Thymus (tissue), 11 donors: ENCODE data around the gene OPHN1. TPM values are rescaled to one million over a fixed set of nuclear protein-coding genes. Genes with fewer than 3 reads are reported as not detected.

Experiments
- DNase-seq, 9 donors: peaks; one replicate each; pipeline ENCODE4 v3.0.0-alpha.2; 2013; ENCODE audit warnings: low spot score in 9 of 9, low read depth in 6 of 9, missing footprints in 1 of 9
- H3K27ac ChIP-seq, 2 donors: one replicate each; pipeline ENCODE4 v1.5.1; 2013; ENCODE audit warnings: control low read depth in 1 of 2, low read depth in 1 of 2, low read length in 1 of 2, mild to moderate bottlenecking in 1 of 2, moderate library complexity in 1 of 2
- H3K27me3 ChIP-seq, 2 donors: one replicate each; pipeline ENCODE4 v1.5.1; 2013; ENCODE audit warnings: low read length in 1 of 2; ENCODE audit not compliant: control insufficient read depth in 2 of 2, insufficient read depth in 1 of 2
- H3K36me3 ChIP-seq, 2 donors: one replicate each; pipeline ENCODE4 v1.5.1; 2013; ENCODE audit warnings: low read length in 1 of 2, mild to moderate bottlenecking in 1 of 2, moderate library complexity in 1 of 2; ENCODE audit not compliant: control insufficient read depth in 2 of 2, insufficient read depth in 2 of 2
- H3K4me1 ChIP-seq, 2 donors: one replicate each; pipeline ENCODE4 v1.5.1; 2013; ENCODE audit warnings: low read length in 2 of 2; ENCODE audit not compliant: control insufficient read depth in 2 of 2, insufficient read depth in 2 of 2
- H3K4me3 ChIP-seq, 2 donors: one replicate each; pipeline ENCODE4 v1.5.1; 2013; ENCODE audit warnings: low read length in 2 of 2, control low read depth in 1 of 2, mild to moderate bottlenecking in 1 of 2
- H3K9me3 ChIP-seq, 2 donors: one replicate each; pipeline ENCODE4 v1.5.1; 2013; ENCODE audit warnings: low read length in 1 of 2, mild to moderate bottlenecking in 1 of 2; ENCODE audit not compliant: control insufficient read depth in 2 of 2, insufficient read depth in 1 of 2
- WGBS: extraction: QIAGEN DNeasy Blood & Tissue Kit; methylation state at CpG from one replicate; pipeline ENCODE4 v1.1.7; 2013; 5-methylcytosine and 5-hydroxymethylcytosine counted together
- polyA plus RNA-seq: library from polyadenylated mRNA; stranded (reverse); fragments of 200-250 nt; gene quantifications from one replicate; pipeline ENCODE4 v1.2.3, GENCODE V29; 2013
- total RNA-seq: library from RNA; stranded (reverse); fragments of 120-200 nt; gene quantifications from one replicate; pipeline ENCODE4 v1.2.4, GENCODE V29; 2013
- donor health status: healthy.

Gene OPHN1
- total and polyA plus RNA-seq, 2 donors = 0.64 to 1.2 TPM

DNA sequence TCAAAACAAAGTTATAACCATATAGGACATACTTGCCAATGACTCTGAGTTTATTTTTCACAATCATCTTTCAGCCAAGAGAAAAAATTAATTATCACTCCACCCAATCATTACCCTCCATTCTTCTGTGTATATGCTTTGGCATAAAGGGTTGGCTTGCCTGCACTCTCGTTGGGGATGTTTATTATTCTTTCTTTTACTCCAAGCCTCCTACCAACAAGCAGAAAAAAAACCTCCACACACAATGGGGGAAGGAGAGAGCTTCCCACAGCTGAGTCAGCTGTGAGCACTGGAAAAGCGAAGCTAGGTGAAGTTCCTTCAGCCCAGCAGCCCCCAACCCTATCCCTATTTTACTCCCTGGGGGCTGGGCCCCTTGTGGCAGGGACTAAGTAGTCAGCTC is 1.5 kb downstream of the OPHN1 start:
- Histone ChIP-seq H3K4me1 (no peaks in the 10 kb centered on the region), H3K4me3 (no peak overlapping the region), H3K36me3 (no peaks in the 10 kb centered on the region), H3K27ac (no peak overlapping the region), H3K9me3 (no peaks in the 10 kb centered on the region), H3K27me3 (peaks cover 6 to 36% of the 10 kb centered on the region in 2 donors)
- WGBS = 87% methylated on average over 2 of the region's 2 CpGs
- no peak for DNase-seq

DNA sequence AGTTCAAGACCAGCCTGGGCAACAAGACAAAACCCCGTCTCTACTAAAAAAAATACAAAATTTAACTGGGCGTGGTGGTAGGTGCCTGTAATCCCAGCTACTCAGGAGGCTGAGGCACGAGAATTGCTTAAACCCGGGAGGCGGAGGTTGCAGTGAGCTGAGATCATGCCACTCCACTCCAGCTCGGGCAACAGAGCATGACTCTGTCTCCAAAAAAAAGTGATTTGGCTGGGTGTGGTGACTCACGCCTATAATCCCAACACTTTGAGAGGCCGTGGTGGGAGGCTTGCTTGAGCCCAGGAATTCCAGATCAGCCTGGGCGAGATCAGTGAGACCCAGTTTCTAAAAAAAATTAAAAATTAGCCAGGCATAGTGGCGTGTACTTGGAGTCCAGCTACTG is 4.1 kb downstream of the OPHN1 start:
- Histone ChIP-seq H3K4me1 (no peaks in the 10 kb centered on the region), H3K27ac (no peak overlapping the region), H3K36me3 (no peaks in the 10 kb centered on the region), H3K27me3 (peaks cover 6 to 24% of the 10 kb centered on the region in 2 donors), H3K9me3 (no peaks in the 10 kb centered on the region), H3K4me3 (no peak overlapping the region)
- 98% methylated on average over 10 of the region's 10 CpGs for WGBS
- DNase-seq = no peak

DNA sequence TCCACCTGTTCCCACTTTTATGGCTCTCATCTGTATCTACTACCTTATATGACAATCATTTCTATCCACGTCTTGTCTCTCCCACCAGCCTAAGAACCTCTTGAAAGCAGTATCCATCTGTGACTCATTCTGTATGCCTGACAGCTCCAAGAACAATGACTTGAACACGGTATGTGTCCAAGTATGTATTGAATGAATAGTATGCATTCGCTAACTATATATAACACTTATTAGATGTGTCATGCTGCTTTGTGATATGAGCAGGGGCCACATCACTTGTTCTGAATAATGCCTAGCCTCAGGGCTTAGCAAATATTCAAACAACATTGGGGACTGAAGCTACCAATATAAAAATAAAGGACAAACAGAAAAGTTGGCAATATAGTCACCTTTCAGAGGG is 4.9 kb downstream of the OPHN1 start:
- no peaks in the 10 kb centered on the region for H3K9me3 ChIP-seq
- H3K27ac ChIP-seq = no peak overlapping the region
- no peaks in the 10 kb centered on the region for H3K36me3 ChIP-seq
- no peaks in the 10 kb centered on the region for H3K4me1 ChIP-seq
- 97% methylated on average over 3 of the region's 3 CpGs for WGBS
- H3K4me3 ChIP-seq = no peak overlapping the region
- peaks cover 6 to 16% of the 10 kb centered on the region in 2 donors for H3K27me3 ChIP-seq
- DNase-seq = no peak

DNA sequence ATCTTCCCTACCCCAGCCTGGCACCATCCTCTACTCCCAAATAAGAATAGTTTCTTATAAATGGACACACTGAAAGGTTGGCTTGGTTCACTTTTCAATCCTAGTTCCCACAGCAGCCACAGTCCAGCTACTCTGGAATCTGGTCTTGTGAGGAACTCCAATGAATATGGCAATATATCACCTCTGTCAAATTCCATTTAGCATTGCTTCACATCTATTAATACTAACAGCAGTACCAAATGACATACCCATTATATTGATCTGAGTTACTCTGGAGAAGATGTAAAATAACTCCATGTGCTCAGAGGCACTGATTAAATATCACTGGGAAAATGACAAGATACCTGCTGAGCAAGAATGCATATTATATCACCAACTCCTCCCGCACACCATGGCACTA is 8.6 kb downstream of the OPHN1 start:
- no peaks in the 10 kb centered on the region for H3K9me3 ChIP-seq
- no peaks in the 10 kb centered on the region for H3K27me3 ChIP-seq
- no peaks in the 10 kb centered on the region for H3K4me1 ChIP-seq
- 100% methylated on average over 1 of the region's 1 CpG for WGBS
- no peaks in the 10 kb centered on the region for H3K36me3 ChIP-seq
- no peak overlapping the region for H3K27ac ChIP-seq
- DNase-seq = no peak
- no peak overlapping the region for H3K4me3 ChIP-seq

DNA sequence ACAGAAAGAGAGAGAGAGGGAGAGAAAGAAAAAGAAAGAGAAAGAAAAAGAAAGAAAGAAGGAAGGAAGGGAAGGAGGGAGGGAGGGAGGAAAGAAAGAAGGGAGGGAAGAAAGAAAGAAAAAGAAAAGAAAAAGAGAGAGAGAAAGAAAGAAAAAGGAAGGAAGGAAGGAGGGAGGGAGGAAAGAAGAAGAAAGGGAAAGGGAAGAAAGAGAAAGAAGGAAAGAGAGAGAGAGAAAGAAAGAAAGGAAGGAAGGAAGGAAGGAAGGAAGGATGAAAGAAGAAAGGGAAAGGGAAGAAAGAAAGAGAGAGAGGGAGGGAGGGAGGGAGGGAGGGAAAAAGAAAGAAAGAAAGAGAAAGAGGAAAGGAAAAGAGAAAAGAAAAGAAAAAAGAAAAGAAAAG is 10.8 kb downstream of the OPHN1 start:
- no peak overlapping the region for H3K27ac ChIP-seq
- no peaks in the 10 kb centered on the region for H3K36me3 ChIP-seq
- no peaks in the 10 kb centered on the region for H3K9me3 ChIP-seq
- DNase-seq = no peak
- H3K4me3 ChIP-seq = no peak overlapping the region
- no peaks in the 10 kb centered on the region for H3K27me3 ChIP-seq
- H3K4me1 ChIP-seq = no peaks in the 10 kb centered on the region

DNA sequence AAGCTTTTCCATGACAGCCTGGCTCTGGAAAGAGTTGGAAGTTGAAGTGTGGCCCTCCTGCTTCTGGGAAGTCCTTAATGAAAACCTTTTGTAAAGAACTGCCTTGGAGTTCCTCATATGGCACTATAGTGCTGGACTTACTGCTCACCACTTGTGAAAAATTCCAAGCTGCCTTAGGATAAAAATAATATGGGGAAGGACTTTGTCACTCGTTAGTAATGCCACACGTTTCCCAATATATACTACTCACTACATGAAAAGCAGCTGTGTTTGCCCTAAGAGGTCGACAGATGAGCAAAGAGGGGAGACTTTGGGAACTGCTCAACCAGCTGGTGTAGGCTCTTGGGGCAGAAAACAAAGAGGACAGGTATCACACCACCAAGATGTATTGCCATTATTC is 11.7 kb downstream of the OPHN1 start:
- WGBS = 84% methylated on average over 3 of the region's 3 CpGs
- no peak for DNase-seq
- Histone ChIP-seq H3K27ac (no peak overlapping the region), H3K9me3 (no peaks in the 10 kb centered on the region), H3K4me1 (no peaks in the 10 kb centered on the region), H3K4me3 (no peak overlapping the region), H3K27me3 (no peaks in the 10 kb centered on the region), H3K36me3 (no peaks in the 10 kb centered on the region)

GRCh38 chrX:68420559-68420958 is 12.7 kb downstream of the OPHN1 start:
- no peaks in the 10 kb centered on the region for H3K4me1 ChIP-seq
- no peaks in the 10 kb centered on the region for H3K36me3 ChIP-seq
- no peak overlapping the region for H3K27ac ChIP-seq
- H3K9me3 ChIP-seq = no peaks in the 10 kb centered on the region
- DNase-seq = no peak
- H3K4me3 ChIP-seq = no peak overlapping the region
- WGBS = 96% methylated on average over 2 of the region's 2 CpGs
- no peaks in the 10 kb centered on the region for H3K27me3 ChIP-seq

DNA sequence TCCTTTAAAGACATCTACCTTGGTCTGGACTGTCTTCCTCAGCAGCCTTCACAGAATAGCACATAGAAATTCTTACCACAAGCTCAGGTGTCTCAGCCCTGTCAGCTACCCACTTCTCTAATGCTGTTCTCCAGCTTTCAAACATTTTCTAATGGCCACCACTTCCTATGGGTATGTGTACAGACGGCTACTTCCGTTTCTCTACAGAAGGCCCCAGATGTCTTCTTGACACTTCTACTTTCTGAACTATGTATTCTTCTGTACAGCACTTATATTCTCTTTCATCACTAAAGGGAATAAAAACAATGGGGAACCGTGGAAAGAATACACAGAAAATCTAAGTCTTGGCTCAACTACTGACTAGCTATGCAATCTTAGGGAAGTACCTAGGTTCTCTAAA is 13.3 kb downstream of the OPHN1 start:
- Histone ChIP-seq H3K4me1 (no peaks in the 10 kb centered on the region), H3K36me3 (no peaks in the 10 kb centered on the region), H3K27ac (no peak overlapping the region), H3K9me3 (no peaks in the 10 kb centered on the region), H3K4me3 (no peak overlapping the region), H3K27me3 (no peaks in the 10 kb centered on the region)
- WGBS = 18% methylated on average over 3 of the region's 3 CpGs
- DNase-seq = peak in 1 of 9 donors; percentile 9

- H3K9me3 ChIP-seq = no peaks in the 10 kb centered on the region
- no peaks in the 10 kb centered on the region for H3K36me3 ChIP-seq
- H3K27me3 ChIP-seq = no peaks in the 10 kb centered on the region
- no peak overlapping the region for H3K27ac ChIP-seq
- DNase-seq = no peak
- no peak overlapping the region for H3K4me3 ChIP-seq
- WGBS = 98% methylated on average over 2 of the region's 2 CpGs
- no peaks in the 10 kb centered on the region for H3K4me1 ChIP-seq
Measured at GRCh38 chrX:68417651-68418050, 15.6 kb downstream of the OPHN1 start.

DNA sequence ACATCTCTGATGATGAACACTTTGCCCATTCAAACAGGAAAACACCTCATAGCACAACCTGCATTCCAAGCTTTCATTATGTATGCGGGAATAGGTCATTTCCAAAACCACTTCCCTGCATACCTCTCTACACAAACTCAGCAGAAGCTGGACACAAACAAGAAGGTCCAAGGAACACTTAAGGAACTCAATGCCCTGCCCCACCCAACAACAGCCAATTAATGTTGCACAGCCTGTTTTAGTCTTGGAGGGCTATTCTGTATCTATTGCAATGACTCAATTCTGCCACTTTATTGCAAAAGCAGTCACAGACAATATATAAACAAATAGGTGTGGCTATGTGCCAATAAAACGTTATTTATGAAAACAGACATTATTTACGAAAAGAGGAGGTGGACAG is 16.7 kb downstream of the OPHN1 start:
- Histone ChIP-seq H3K27ac (no peak overlapping the region), H3K4me3 (no peak overlapping the region), H3K9me3 (no peaks in the 10 kb centered on the region), H3K36me3 (no peaks in the 10 kb centered on the region), H3K4me1 (no peaks in the 10 kb centered on the region), H3K27me3 (no peaks in the 10 kb centered on the region)
- WGBS = 94% methylated on average over 3 of the region's 3 CpGs
- DNase-seq = no peak
